Measurements from ENCODE around the gene NFIX. TPM values are rescaled to one million over a fixed set of nuclear protein-coding genes. Genes with fewer than 3 reads are reported as not detected.

NFIX gene
- total and polyA plus RNA-seq, 2 of the 13 experiments (the other 11 are each of a cell fraction or from before 2014, with no cell fraction given) = 3.4 to 5.4 TPM

GRCh38 chr19:13052447-13053175 is 57.3 kb downstream of the NFIX start:
- H3K4me1 ChIP-seq (ENCODE audit: insufficient read depth, low read length) = peaks cover 76% of the 10 kb centered on the region
- peaks cover 26% of the 10 kb centered on the region for H3K79me2 ChIP-seq (ENCODE audit: insufficient read depth, low read length)
- no peaks in the 10 kb centered on the region for H3K9me3 ChIP-seq (ENCODE audit: low read length)
- peaks cover 10% of the 10 kb centered on the region for H4K20me1 ChIP-seq (ENCODE audit: insufficient read depth, low read length)
- peak overlapping the region; percentile 62 for H3K9ac ChIP-seq (ENCODE audit: insufficient read depth, low read depth, low read length)
- H3K4me3 ChIP-seq (replicated peaks in 1 of 3; ENCODE audit: insufficient read depth in 1 of 3, low read depth in 2 of 3, low read length in 3 of 3) = no peak overlapping the region
- BruUV-seq (replicated peaks) = no TSS peak
- no peaks in the 10 kb centered on the region for H3K27me3 ChIP-seq (ENCODE audit: control insufficient read depth in 1 of 2, insufficient read depth in 2 of 2, low read length in 2 of 2)
- no peak for DNase-seq (ENCODE audit: low spot score)
- H2AFZ ChIP-seq (ENCODE audit: low read length) = no peak overlapping the region
- intact Hi-C loops (cut with micrococcal nuclease; ENCODE audit: unreplicated experiment) (no loop called here), in situ Hi-C loops (cut with HindIII; ENCODE audit: extremely low pct_ligation_motif_present, low pct_unique_long_range_greater_than_20kb) (no loop called here)
- peak overlapping the region; percentile 91 for H3K27ac ChIP-seq (ENCODE audit: extremely low read length, insufficient read depth, low read length)
- FAIRE-seq = no peak
- H3K36me3 ChIP-seq (replicated peaks in 1 of 2; ENCODE audit: control insufficient read depth in 1 of 2, insufficient read depth in 2 of 2, low read length in 2 of 2) = peaks cover 0 to 5% of the 10 kb centered on the region in 2 experiments; a peak in 3 of 5 replicates
- ChIA-PET POLR2A (interaction anchor here (1.2 to 7.1 kb wide), 5 partner anchors 8 to 67 kb away, joined by 5 to 121 read pairs (median 38); no protein-coding TSS in a partner anchor), CTCF (ENCODE audit: low intra/inter-chr PET ratio, low total read pairs) (no interaction called here)
- no peak overlapping the region for H3K4me2 ChIP-seq (ENCODE audit: low read depth, low read length)
- 90% methylated on average over 9 of the region's 12 CpGs for WGBS (ENCODE audit: low lambda C conversion rate)
- no peak for ATAC-seq
- TF ChIP-seq, protein P1, sequence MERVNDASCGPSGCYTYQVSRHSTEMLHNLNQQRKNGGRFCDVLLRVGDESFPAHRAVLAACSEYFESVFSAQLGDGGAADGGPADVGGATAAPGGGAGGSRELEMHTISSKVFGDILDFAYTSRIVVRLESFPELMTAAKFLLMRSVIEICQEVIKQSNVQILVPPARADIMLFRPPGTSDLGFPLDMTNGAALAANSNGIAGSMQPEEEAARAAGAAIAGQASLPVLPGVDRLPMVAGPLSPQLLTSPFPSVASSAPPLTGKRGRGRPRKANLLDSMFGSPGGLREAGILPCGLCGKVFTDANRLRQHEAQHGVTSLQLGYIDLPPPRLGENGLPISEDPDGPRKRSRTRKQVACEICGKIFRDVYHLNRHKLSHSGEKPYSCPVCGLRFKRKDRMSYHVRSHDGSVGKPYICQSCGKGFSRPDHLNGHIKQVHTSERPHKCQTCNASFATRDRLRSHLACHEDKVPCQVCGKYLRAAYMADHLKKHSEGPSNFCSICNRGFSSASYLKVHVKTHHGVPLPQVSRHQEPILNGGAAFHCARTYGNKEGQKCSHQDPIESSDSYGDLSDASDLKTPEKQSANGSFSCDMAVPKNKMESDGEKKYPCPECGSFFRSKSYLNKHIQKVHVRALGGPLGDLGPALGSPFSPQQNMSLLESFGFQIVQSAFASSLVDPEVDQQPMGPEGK (CRISPR knock-in tag; IDR thresholded peaks at IDR 0.05) = no peak
- TF ChIP-seq ZNF784 (CRISPR knock-in tag; IDR thresholded peaks at IDR 0.05; ENCODE audit: borderline replicate concordance) = no peak
- TF ChIP-seq PAX8 (CRISPR knock-in tag; IDR thresholded peaks at IDR 0.05; ENCODE audit: borderline replicate concordance) = 0 out of 2 replicates have a peak, but pooled peaks have one; percentile 58
- TF ChIP-seq XRCC5 (optimal IDR thresholded peaks at IDR 0.05; ENCODE audit: low read length) = no peak
- TF ChIP-seq MAFG (CRISPR knock-in tag; IDR thresholded peaks at IDR 0.05) = no peak
- TF ChIP-seq ZBTB46 (CRISPR knock-in tag; IDR thresholded peaks at IDR 0.05; ENCODE audit: borderline replicate concordance) = 0 out of 2 replicates have a peak, but pooled peaks have one; percentile 25
- TF ChIP-seq, protein P2, sequence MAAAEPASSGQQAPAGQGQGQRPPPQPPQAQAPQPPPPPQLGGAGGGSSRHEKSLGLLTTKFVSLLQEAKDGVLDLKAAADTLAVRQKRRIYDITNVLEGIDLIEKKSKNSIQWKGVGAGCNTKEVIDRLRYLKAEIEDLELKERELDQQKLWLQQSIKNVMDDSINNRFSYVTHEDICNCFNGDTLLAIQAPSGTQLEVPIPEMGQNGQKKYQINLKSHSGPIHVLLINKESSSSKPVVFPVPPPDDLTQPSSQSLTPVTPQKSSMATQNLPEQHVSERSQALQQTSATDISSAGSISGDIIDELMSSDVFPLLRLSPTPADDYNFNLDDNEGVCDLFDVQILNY (CRISPR knock-in tag; conservative IDR thresholded peaks at IDR 0.05) = no peak
- TF ChIP-seq ZMYM2 (CRISPR knock-in tag; IDR thresholded peaks at IDR 0.05) = no peak
- no peak for TF ChIP-seq SNAPC5 (CRISPR knock-in tag; IDR thresholded peaks at IDR 0.05; ENCODE audit: borderline replicate concordance)
- no peak for TF ChIP-seq ZNF362 (CRISPR knock-in tag; IDR thresholded peaks at IDR 0.05; ENCODE audit: borderline replicate concordance)
- TF ChIP-seq SP2 (CRISPR knock-in tag; IDR thresholded peaks at IDR 0.05) = no peak
- no peak for TF ChIP-seq ZFYVE20 (CRISPR knock-in tag; IDR thresholded peaks at IDR 0.05; ENCODE audit: borderline replicate concordance, low read depth)
- no peak for TF ChIP-seq NPAS2 (CRISPR knock-in tag; IDR thresholded peaks at IDR 0.05; ENCODE audit: borderline replicate concordance)
- TF ChIP-seq RFXANK (CRISPR knock-in tag; IDR thresholded peaks at IDR 0.05) = no peak
